ENCODE data around the gene OSBPL9. TPM values are rescaled to one million over a fixed set of nuclear protein-coding genes. Genes with fewer than 3 reads are reported as not detected.

The OSBPL9 gene
- polyA plus RNA-seq, 1 experiment, result 68.3 TPM

DNA sequence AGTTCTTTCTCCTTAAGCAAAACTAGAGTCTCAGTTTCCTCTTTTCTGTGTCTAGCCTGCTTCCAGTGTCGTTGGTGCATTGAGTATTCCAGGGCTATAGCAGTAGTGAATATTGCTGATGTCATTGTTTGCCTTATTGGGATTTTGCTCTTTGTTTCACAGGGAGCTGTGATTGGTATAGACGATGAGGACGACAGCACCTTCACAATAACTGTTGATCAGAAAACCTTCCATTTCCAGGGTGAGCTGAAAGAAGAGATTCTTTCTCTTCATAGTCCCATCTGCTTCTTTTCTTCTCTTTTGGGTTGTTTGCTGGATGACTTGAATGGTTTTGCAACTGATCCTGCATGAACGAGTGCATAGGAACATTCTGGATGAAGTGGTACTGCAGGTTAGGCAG is 52.4 kb downstream of the OSBPL9 start:
- no peak for DNase-seq (ENCODE audit: low read depth)
- no peaks in the 10 kb centered on the region for H3K27me3 ChIP-seq (ENCODE audit: control insufficient read depth, insufficient read depth, low read length)
- no peak for TF ChIP-seq CTCF (IDR thresholded peaks at IDR 0.05; ENCODE audit: insufficient read depth, low read depth, low read length)
- no peak overlapping the region for H3K4me3 ChIP-seq (ENCODE audit: low read depth, low read length)
- POLR2A ChIA-PET, result no interaction called here
- CTCF ChIA-PET, result no interaction called here
- no peaks in the 10 kb centered on the region; the same call in 1 of the 2 replicates for H3K36me3 ChIP-seq (ENCODE audit: control insufficient read depth, insufficient read depth, low read length)

- Histone ChIP-seq H3K4me3 (ENCODE audit: low read depth, low read length) (no peak overlapping the region), H3K27me3 (ENCODE audit: control insufficient read depth, insufficient read depth, low read length) (no peaks in the 10 kb centered on the region), H3K36me3 (ENCODE audit: control insufficient read depth, insufficient read depth, low read length) (no peaks in the 10 kb centered on the region; the same call in 1 of the 2 replicates)
- ChIA-PET CTCF (no interaction called here), POLR2A (no interaction called here)
- TF ChIP-seq CTCF (IDR thresholded peaks at IDR 0.05; ENCODE audit: insufficient read depth, low read depth, low read length), result no peak
- no peak for DNase-seq (ENCODE audit: low read depth)
Observed at GRCh38 chr1:51669816-51670215, 52.9 kb downstream of the OSBPL9 start.

GRCh38 chr1:51671527-51672325 is 54.8 kb downstream of the OSBPL9 start:
- no peak for TF ChIP-seq CTCF (IDR thresholded peaks at IDR 0.05; ENCODE audit: insufficient read depth, low read depth, low read length)
- no peak overlapping the region for H3K4me3 ChIP-seq (ENCODE audit: low read depth, low read length)
- CTCF ChIA-PET, result interaction anchor here (0.6 to 1.5 kb wide), 5 partner anchors 13 to 98 kb away, joined by 3 to 5 read pairs (median 4); no protein-coding TSS in a partner anchor
- no peaks in the 10 kb centered on the region; the same call in 1 of the 2 replicates for H3K36me3 ChIP-seq (ENCODE audit: control insufficient read depth, insufficient read depth, low read length)
- POLR2A ChIA-PET, result interaction anchor here (0.7 kb wide), 1 partner anchor 11 kb away, joined by 3 read pairs; no protein-coding TSS in a partner anchor
- DNase-seq (ENCODE audit: low read depth), result no peak
- no peaks in the 10 kb centered on the region for H3K27me3 ChIP-seq (ENCODE audit: control insufficient read depth, insufficient read depth, low read length)

- DNase-seq (ENCODE audit: low read depth), result no peak
- no peak overlapping the region for H3K4me3 ChIP-seq (ENCODE audit: low read depth, low read length)
- H3K27me3 ChIP-seq (ENCODE audit: control insufficient read depth, insufficient read depth, low read length), result no peaks in the 10 kb centered on the region
- ChIA-PET POLR2A (no interaction called here), CTCF (no interaction called here)
- TF ChIP-seq CTCF (IDR thresholded peaks at IDR 0.05; ENCODE audit: insufficient read depth, low read depth, low read length), result no peak
- H3K36me3 ChIP-seq (ENCODE audit: control insufficient read depth, insufficient read depth, low read length), result no peaks in the 10 kb centered on the region; the same call in 1 of the 2 replicates
Observed at GRCh38 chr1:51673279-51673678, 56.4 kb downstream of the OSBPL9 start.

DNA sequence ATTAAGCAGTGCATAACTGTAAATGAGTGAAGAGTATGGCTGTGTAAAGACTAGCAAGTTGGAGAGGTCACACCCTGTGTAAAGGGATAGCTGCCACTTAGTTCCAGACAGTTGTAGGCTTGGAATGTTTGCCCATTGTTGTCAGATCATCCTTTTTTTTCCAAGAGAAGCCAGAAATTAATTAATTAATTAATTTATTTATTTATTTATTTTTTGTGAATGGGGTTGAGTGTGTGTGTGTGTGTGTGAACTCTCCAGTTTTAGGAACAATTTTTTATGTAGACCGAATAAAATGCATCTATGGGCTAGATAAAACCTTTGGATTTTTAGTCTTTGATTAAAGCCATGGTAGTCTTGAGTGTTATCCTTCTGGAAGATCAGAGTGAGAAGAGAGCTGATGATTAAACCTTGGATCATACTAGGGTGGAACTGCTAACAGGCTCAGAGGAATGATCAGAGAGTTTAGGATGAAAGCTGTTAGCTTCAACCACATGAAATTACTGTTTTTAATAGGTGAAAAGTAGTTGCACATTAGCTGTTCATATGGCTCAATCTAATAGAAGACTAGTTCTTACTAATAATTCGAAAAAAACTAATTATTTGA is 58.4 kb downstream of the OSBPL9 start:
- no peak for DNase-seq (ENCODE audit: low read depth)
- H3K27me3 ChIP-seq (ENCODE audit: control insufficient read depth, insufficient read depth, low read length), result no peaks in the 10 kb centered on the region
- ChIA-PET POLR2A (no interaction called here), CTCF (no interaction called here)
- no peak overlapping the region for H3K4me3 ChIP-seq (ENCODE audit: low read depth, low read length)
- TF ChIP-seq CTCF (IDR thresholded peaks at IDR 0.05; ENCODE audit: insufficient read depth, low read depth, low read length), result no peak
- no peaks in the 10 kb centered on the region; the same call in 1 of the 2 replicates for H3K36me3 ChIP-seq (ENCODE audit: control insufficient read depth, insufficient read depth, low read length)

All from BJ (cell line).